ENCODE results near the gene C4A.
"Not testable (repeated sequence)": the region's sequence is repeated elsewhere in the genome, so short reads cannot be mapped to it uniquely, and the experiment has no call there.

The C4A gene

GRCh38 chr6:31961616-31962015 is 20.2 kb upstream of the C4A start:
- no peak for DNase-seq

- no peak for DNase-seq
Measured at GRCh38 chr6:31963921-31964320, 17.9 kb upstream of the C4A start.

GRCh38 chr6:31965700-31966099 is 16.2 kb upstream of the C4A start:
- DNase-seq, result no peak

GRCh38 chr6:31966506-31966905 is 15.4 kb upstream of the C4A start:
- DNase-seq, result no peak

GRCh38 chr6:31966997-31967925 is 14.6 kb upstream of the C4A start:
- DNase-seq, result no peak

GRCh38 chr6:31967926-31968320 is 13.9 kb upstream of the C4A start:
- no peak for DNase-seq

GRCh38 chr6:31968326-31968725 is 13.5 kb upstream of the C4A start:
- DNase-seq, result no peak

- DNase-seq, result no peak
Measured at GRCh38 chr6:31968791-31969711, 12.8 kb upstream of the C4A start.

GRCh38 chr6:31969712-31970603 is 11.9 kb upstream of the C4A start:
- DNase-seq, result peak; percentile 69

- DNase-seq, result no peak
Measured at GRCh38 chr6:31970604-31971271, 11.1 kb upstream of the C4A start.

GRCh38 chr6:31971279-31971992 is 10.4 kb upstream of the C4A start:
- no peak for DNase-seq

- peak; percentile 86 for DNase-seq
Measured at GRCh38 chr6:31971993-31972708, 9.7 kb upstream of the C4A start, which contains the start of gene DXO. Gene DXO (minus strand): TSS chr6:31972138. CDS start chr6:31971675, 463 bp downstream.

GRCh38 chr6:31972709-31973350 is 9.0 kb upstream of the C4A start:
- DNase-seq, result no peak

- DNase-seq, result not testable (repeated sequence)
Measured at GRCh38 chr6:31976065-31976464, 5.8 kb upstream of the C4A start.

GRCh38 chr6:31977816-31978431 is 3.9 kb upstream of the C4A start:
- no peak for DNase-seq

- DNase-seq, result no peak
Measured at GRCh38 chr6:31978831-31979230, 3.0 kb upstream of the C4A start.

- no peak for DNase-seq
Measured at GRCh38 chr6:31979238-31979898, 2.5 kb upstream of the C4A start.

GRCh38 chr6:31980195-31980876 is 1.5 kb upstream of the C4A start:
- not testable (repeated sequence) for DNase-seq

All from kidney glomerular epithelial cell (primary cell).